ENCODE measurements around the gene BPIFB4.

Gene BPIFB4

DNA sequence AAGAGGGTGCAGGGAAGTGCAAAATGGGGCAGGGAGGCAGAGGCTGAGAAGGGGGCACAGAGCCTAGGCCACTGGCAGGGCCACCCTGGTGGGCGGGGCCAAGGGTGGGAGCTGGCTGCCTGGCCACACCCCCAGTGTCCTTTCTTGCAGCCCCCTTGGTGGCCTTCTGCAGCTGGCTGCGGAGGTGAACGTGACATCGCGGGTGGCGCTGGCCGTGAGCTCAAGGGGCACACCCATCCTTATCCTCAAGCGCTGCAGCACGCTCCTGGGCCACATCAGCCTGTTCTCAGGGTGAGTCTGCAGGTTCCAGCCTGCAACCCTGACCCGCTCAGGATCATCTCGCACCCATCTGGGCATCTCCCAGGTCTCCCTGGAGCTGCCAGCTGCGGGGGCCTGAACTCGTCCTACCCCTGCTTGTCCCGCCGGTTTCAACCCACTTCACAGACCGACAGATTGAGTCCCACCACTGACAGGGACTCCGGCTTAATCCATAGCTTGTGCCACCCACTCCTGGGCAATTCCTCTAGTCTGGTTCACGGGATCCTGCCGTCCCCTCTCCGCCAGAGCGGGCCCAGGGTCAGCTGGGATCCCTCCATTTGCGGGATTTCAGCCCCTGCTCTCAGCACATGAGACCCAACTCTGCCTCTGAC, 19.6 kb upstream of the BPIFB4 start:
- FAIRE-seq, result no peak
- no peak for DNase-seq (ENCODE audit: extremely low spot score, insufficient read length, low read depth)

GRCh38 chr20:33061658-33062028, 17.8 kb upstream of the BPIFB4 start:
- FAIRE-seq (no peak), DNase-seq (ENCODE audit: extremely low spot score, insufficient read length, low read depth) (no peak)

- no peak for DNase-seq (ENCODE audit: extremely low spot score, insufficient read length, low read depth)
- no peak for FAIRE-seq
These were observed 17.2 kb upstream of the BPIFB4 start for GRCh38 chr20:33062105-33062824.

DNA sequence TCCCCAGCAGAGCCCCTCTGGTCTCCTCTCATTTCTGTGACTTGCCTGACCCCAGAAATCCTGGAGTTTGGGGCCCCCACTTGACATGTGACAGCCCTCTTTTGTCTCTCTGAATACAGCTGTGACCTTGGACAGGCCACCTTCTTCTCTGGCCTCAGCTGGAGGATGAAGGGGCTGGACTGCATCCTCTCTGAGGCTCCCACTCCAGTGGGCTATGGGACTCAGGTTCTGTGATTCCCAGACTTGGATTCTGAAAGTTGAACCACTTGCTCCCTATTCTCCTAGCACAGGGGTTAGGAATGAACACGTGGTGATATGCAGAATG, 16.7 kb upstream of the BPIFB4 start:
- FAIRE-seq (no peak), DNase-seq (ENCODE audit: extremely low spot score, insufficient read length, low read depth) (no peak)

DNA sequence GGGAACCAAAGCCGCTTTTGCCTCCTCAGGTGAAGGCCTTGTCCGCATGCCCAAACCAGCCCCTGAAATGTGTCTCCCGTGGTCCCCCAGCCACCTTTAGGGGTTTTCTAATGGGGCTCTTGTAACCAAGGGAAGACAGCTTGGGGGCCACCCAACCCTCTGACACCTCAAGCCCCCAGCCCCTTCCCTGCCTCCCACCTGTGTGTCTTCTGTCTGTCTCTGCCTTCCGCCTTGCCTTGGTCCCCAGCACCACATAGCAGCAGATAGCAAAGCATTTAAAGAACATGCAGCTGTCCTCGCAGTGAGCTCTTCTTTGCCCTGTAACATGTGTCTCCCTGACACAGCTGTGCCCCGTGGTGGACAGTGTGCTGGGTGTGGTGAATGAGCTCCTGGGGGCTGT, 16.2 kb upstream of the BPIFB4 start:
- DNase-seq (ENCODE audit: extremely low spot score, insufficient read length, low read depth), result no peak
- FAIRE-seq, result no peak

DNA sequence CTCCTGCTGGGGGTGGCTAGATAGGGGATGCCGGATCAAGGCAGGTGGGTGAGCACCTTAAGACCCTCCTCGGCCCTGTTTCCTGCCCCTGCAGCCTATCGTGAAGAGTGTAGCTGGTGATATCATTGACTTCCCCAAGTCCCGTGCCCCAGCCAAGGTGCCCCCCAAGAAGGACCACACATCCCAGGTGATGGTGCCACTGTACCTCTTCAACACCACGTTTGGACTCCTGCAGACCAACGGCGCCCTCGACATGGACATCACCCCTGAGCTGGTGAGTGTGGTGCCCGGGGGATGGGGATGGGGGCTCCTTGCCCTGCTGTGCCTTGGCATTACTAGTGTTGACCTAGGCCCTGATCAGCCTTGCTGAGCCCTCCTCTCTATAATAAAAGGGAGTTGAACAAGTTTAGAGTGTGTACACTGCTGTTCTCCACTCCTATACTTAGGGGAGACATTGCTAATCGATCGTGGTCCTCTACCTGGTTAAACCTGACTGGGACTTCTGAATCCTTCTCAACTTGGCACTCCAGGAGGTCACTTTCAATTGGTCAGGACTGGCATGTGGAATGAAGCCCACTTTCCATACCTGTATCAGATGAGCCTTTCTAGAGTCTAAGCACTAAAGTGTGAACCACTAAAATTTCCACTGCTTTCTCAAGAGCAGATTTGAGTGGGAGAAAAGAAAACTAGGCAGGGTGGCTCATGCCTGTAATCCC, 14.7 kb upstream of the BPIFB4 start:
- DNase-seq (ENCODE audit: extremely low spot score, insufficient read length, low read depth) (no peak), FAIRE-seq (no peak)

- DNase-seq (ENCODE audit: extremely low spot score, insufficient read length, low read depth) (no peak), FAIRE-seq (no peak)
These were observed 13.7 kb upstream of the BPIFB4 start for GRCh38 chr20:33065785-33066184.

DNA sequence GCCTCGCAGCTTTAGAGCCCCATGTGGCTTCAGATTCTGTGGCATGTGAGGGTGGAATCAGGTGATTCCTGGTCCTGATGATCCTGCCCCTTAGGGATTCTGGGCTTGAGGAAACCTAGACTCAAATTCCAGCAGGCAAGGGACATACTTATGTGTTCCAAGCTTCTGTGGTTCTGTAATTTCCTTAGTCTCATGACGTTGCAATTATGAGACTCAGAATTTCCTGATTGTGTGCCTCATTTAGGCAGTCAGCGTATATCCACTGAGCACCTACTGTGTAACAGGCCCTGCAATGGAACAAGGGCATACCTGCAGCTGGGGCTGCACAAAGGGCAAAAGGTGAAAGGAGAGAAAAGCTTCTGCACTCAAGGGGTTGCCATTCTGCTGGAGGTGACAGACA, 11.6 kb upstream of the BPIFB4 start:
- FAIRE-seq, result no peak

GRCh38 chr20:33068251-33068939, 11.0 kb upstream of the BPIFB4 start:
- FAIRE-seq, result no peak
- DNase-seq (ENCODE audit: extremely low spot score, insufficient read length, low read depth), result no peak

More for the DNA sequence above, 11.6 kb upstream of the BPIFB4 start:
- no peak for DNase-seq (ENCODE audit: extremely low spot score, insufficient read length, low read depth)

GRCh38 chr20:33069673-33070072, 9.8 kb upstream of the BPIFB4 start:
- no peak for FAIRE-seq
- no peak for DNase-seq (ENCODE audit: extremely low spot score, insufficient read length, low read depth)

DNA sequence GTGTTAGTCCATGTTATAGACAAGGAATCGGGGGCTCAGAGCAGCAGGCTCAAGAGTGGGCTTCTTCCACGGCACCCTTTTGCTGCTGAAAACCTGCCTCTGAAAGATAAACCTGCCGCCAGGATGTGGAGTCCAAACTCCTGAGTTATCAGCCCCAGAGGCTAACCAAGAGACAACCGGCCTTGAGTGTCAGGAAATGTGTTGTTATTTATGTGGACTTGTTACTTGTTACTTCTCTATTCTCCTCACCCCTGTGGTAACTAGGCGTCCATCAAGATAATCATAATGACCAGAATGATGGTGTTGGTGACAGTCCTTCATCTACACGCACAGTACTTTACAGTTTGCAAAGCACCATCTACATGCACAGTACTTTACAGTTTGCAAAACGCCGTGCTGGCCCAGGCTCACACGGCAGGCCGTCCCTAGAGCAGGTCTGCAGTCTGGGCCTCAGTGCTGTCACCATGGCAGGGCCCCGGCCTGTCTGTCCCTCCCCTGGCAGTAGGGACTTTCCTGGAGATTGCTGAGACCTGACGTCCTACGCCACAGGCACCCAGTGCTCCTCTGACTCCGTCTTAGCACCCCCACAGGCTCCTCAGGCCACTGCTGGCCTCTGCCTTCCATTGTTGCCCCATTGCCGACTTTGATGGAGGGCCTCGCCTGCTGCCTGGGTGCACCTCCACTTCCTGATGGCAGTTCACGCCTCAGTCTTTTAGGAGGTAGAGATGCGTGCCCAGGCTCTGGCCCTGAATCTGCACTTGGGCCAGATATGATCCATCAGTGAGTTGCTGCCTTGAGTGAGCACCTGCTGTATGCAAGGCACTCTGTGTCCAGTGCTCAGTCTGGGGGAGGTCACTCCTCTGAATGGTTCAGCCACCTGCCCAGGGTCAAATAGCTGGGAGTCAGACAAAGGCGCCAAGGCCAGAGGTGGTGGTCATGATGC, 9.1 kb upstream of the BPIFB4 start:
- DNase-seq (ENCODE audit: extremely low spot score, insufficient read length, low read depth), result no peak
- FAIRE-seq, result no peak

DNA sequence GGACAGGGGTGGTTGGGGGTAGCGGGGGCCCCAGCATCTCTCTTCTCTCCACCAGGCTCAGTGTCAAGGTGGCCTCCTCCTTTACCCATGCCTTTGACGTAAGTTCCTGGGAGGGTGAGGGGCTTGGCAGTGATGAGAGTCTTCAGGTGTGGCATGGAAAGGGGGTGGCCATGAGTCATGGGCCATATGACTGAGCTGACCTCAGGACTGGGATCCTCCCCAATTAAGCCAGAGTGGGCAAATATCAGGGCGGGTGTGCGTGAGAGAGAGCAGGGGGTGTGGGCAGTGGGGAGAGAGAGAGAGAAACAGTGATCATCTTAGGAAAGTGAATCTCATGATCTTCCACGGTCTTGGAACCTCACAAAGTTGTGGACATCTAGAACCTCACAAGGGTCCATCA, 8.2 kb upstream of the BPIFB4 start:
- no peak for DNase-seq (ENCODE audit: extremely low spot score, insufficient read length, low read depth)

DNA sequence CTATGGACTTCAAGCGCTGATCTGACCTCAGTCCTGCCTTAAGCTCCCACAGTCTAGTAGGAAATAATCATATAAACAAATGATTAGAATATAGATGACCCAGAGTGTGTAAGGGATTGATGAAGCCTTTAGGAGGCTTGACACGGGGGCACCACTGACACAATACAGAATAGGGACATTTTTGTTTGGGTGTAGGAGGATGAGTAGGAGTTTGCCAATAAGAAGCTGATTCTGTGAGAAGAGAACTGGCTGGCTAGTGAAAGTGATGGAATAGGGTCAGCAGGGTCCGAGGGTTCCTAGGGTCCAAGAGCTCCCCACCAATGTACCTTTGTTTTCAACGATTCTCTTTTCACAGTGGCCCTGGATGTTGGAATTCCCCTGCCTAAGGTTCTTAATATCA, 7.1 kb upstream of the BPIFB4 start:
- FAIRE-seq, result no peak
- no peak for DNase-seq (ENCODE audit: extremely low spot score, insufficient read length, low read depth)

More for the DNA sequence above, 8.2 kb upstream of the BPIFB4 start:
- FAIRE-seq, result no peak

DNA sequence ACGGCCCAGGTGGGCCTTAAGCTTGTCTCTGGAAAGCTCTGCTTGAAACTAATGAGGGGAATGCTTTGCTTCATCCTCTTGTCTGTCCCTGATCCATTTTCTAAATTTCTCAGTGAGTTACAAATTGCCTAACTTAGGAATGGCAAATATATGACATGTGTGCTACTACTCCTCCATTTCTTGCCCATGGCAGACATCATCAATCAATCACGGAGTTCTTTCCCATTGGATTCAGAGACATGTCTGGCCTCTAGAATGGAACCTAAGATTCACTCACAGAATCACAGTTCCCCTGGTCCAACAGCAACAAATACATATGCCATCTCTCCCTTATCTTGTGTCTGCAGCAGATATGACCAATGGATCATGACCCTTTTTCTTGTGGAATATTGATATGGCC, 6.6 kb upstream of the BPIFB4 start:
- DNase-seq (ENCODE audit: extremely low spot score, insufficient read length, low read depth) (no peak), FAIRE-seq (no peak)

- no peak for DNase-seq (ENCODE audit: extremely low spot score, insufficient read length, low read depth)
- FAIRE-seq, result no peak
These were observed 4.8 kb upstream of the BPIFB4 start for GRCh38 chr20:33074675-33075074.

DNA sequence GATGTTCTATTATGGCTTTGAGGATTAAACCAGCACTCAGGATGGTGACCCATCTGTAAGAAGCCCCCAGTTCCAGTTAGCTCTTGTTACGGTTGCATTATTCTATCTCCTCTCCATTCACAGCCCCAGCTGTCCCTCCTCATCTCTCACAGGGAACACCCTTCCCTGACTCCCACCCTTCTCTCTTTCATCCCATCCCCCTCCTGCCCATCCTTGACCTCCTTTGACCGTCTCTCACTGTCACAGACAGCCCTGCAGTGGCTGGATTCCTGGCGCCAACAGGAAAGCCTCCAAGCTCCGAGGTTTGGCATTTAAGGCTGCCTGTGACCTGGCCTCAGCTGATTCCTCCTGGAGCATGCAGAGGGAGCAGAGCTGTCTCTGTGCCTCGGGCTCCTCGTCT, 4.2 kb upstream of the BPIFB4 start:
- FAIRE-seq (no peak), DNase-seq (ENCODE audit: extremely low spot score, insufficient read length, low read depth) (no peak)

DNA sequence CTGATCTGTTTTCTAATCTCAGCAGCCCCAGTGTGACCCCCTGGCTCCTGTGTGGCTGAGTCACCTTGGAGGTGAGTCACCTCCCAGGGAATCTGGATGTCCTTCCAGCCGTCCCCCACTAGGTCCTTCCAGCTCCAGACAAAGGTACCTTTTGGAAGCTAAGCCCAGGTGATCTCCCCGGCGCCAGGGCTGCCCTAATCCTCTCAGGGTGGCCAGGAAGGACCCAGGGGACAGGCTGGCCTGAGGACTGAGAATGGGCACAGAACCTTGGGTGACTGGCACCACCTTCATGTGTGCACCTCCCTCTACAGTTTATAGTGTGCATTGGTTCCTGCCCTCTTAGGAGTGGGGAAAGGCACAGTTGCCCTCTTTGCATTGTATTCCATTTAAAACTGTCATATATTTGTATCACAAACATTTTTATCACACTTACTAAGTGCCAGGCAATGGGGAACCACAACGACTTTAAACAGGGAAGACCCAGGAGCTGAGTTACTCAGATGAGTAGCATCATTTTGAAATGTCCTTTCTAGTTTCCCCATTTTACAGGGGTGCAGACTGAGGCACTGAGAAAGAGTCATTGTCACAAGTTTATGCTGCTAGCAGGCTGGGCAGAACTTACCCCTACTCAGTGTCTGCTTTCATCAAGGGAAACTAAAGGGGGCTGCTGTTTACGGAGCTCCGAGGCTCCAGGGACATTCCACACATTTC, 2.6 kb upstream of the BPIFB4 start:
- DNase-seq (ENCODE audit: extremely low spot score, insufficient read length, low read depth), result no peak
- FAIRE-seq, result no peak

DNA sequence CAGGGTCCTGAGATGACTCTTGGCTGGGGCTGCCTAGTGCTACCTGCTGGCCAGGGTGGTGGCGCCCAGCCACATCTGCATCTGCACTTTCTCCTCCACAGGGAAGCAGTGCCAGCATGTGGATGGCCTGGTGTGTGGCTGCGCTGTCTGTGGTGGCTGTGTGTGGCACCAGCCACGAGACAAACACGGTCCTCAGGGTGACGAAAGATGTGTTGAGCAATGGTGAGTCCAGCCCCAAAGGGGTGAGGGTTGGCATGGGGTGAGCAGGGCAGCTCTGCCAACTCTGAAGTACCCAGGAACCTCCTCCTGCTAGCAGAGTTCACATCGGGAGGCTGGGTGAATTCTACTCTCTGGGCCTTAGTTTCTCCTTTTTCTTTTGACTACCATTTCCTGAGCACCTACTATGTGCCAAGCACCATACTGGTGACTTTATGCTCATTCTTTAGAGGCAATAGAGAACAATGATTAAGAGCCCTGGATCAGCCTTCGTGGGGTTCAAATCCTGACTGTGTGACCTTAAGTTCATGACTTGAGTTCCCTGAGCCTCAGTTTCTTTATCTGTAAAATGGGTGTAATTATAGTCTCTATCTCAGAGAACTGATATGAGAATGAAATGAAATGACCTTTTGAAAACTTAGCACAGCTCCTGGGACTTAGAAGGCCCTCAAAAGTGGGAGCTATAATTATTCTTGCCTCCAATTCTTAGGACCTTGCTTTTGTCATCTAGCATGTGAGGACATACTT, 2.1 kb downstream of the BPIFB4 start:
- DNase-seq (ENCODE audit: extremely low spot score, insufficient read length, low read depth) (no peak), FAIRE-seq (no peak)

DNA sequence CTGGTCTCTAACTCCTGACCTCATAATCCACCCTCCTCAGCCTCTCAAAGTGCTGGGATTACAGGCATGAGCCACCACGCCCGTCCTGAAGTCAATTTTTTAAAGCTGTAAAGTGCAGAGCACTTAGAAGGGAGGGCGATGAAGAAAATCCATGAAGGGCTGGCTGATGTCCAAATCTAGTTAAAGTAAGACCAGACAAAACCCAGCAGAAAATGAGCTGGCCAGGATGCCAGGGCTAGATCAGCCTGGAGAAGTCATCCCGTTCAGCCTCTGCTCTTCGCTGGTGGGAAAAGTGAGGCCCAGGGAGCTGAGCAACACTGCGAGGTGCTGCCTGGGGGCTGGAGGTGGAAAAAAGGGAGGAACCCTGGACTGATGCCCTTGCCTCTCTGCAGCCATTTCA, 3.1 kb downstream of the BPIFB4 start:
- no peak for DNase-seq (ENCODE audit: extremely low spot score, insufficient read length, low read depth)
- FAIRE-seq, result no peak

Measured in GM18507 (cell line).